H1 (cell line): Measurements from ENCODE around the gene GLP1R. TPM values are rescaled to one million over a fixed set of nuclear protein-coding genes. Genes with fewer than 3 reads are reported as not detected.

Experiments used
- EP300 ChIP-seq, 2 experiments: IDR thresholded peaks; 1 replicate in 1 of 2; 2 replicates in 1 of 2; pipeline ENCODE4 v1.6.1; 2011 to 2012; ENCODE audit warnings: low read depth in 2 of 2, low read length in 2 of 2, mild to moderate bottlenecking in 2 of 2, borderline replicate concordance in 1 of 2, inconsistent platforms in 1 of 2, moderate library complexity in 1 of 2
- RBBP5 ChIP-seq: IDR thresholded peaks from 2 replicates; pipeline ENCODE4 v1.7.1; 2012; ENCODE audit warnings: low read depth, mild to moderate bottlenecking, inconsistent platforms, low read length, moderate library complexity, borderline replicate concordance
- SP4 ChIP-seq: IDR thresholded peaks from 2 replicates; pipeline ENCODE4 v1.6.1; 2012; ENCODE audit warnings: low read length, inconsistent platforms
- polyA plus RNA-seq, 7 experiments: library from polyadenylated mRNA; depleted of rRNA in 3 of 7; stranded (reverse) in 5 of 7; unstranded in 2 of 7; fragments of >200 nt in 5 of 7; fragments of 200-250 nt in 2 of 7; gene quantifications; 1 replicate in 5 of 7; 2 replicates in 1 of 7; 4 replicates in 1 of 7; pipeline versions ENCODE4 v1.2.1 to v1.2.3, GENCODE V29; 2011 to 2013; ENCODE audit warnings: missing spikeins in 2 of 7, mixed read lengths in 2 of 7
- total RNA-seq: library from RNA; stranded (reverse); fragmentation: NEBNext Ultra II Directional; extraction: Animal tissue kit (Norgen Biotek cat#: 25700); gene quantifications from 2 replicates; pipeline ENCODE4 v1.2.1, GENCODE V29; 2021

Gene GLP1R
- total and polyA plus RNA-seq, 2 of the 8 experiments (the other 6 are each of a cell fraction or from before 2014, with no cell fraction given) = 2.6 to 2.7 TPM

- TF ChIP-seq RBBP5 (no peak), SP4 (no peak), EP300 (IDR thresholded peaks at IDR 0.05; ENCODE audit: borderline replicate concordance in 1 of 2, low read depth in 2 of 2, low read length in 2 of 2) (no peak)
Measured at GRCh38 chr6:39087197-39087596, 38.6 kb downstream of the GLP1R start (continued).
